Esophagus squamous epithelium (tissue), 5 donors: ENCODE results near the gene FAF2. TPM values are rescaled to one million over a fixed set of nuclear protein-coding genes. Genes with fewer than 3 reads are reported as not detected.

Experiments used
- DNase-seq: peaks from one replicate; lab custom pipeline; 2025; lab: John Stamatoyannopoulos, UW
- H3K27ac ChIP-seq, 4 donors: fragments of 200-600 bp; sonication (generic); one replicate each; pipeline ENCODE4 v1.5.1; 2016 to 2019; ENCODE audit warnings: mild to moderate bottlenecking in 1 of 4
- H3K27me3 ChIP-seq, 4 donors: fragments of 200-600 bp; sonication (generic); 1 replicate in 3 of 4; 2 replicates in 1 of 4; pipeline versions ENCODE4 v1.5.1 to v1.6.0; 2017 to 2021; ENCODE audit warnings: antibody characterized with exemption in 1 of 4
- H3K36me3 ChIP-seq, 3 donors: fragments of 200-600 bp; sonication (generic); one replicate each; pipeline ENCODE4 v1.5.1; 2016 to 2019
- H3K4me1 ChIP-seq, 3 donors: fragments of 200-600 bp; sonication (generic); one replicate each; pipeline ENCODE4 v1.5.1; 2017 to 2019
- H3K4me3 ChIP-seq, 4 donors: fragments of 200-600 bp; sonication (generic); 1 replicate in 3 of 4; 2 replicates in 1 of 4; pipeline ENCODE4 v1.5.1; 2016 to 2019; ENCODE audit warnings: mild to moderate bottlenecking in 2 of 4, moderate library complexity in 1 of 4
- H3K9me3 ChIP-seq, 3 donors: fragments of 200-600 bp; sonication (generic); one replicate each; pipeline ENCODE4 v1.5.1; 2016 to 2019
- CTCF ChIP-seq, 6 experiments: fragments of 450-650 bp in 4 of 6; fragments of 200-600 bp in 2 of 6; sonication (generic) in 2 of 6; IDR thresholded peaks; one replicate each; pipeline ENCODE4 v1.5.1; 2016 to 2019; ENCODE audit warnings: antibody characterized with exemption in 6 of 6, mild to moderate bottlenecking in 4 of 6, moderate library complexity in 4 of 6
- POLR2A ChIP-seq, 4 donors: fragments of 450-650 bp; IDR thresholded peaks; one replicate each; pipeline ENCODE4 v1.6.1; 2017; ENCODE audit warnings: antibody characterized with exemption in 4 of 4, mild to moderate bottlenecking in 4 of 4, moderate library complexity in 3 of 4
- WGBS, 2 donors: methylation state at CpG; one replicate each; pipeline ENCODE4 v1.1.5; 2018; 5-methylcytosine and 5-hydroxymethylcytosine counted together
- intact Hi-C: fragments of 100-400 bp; cut with DNase I; formaldehyde crosslinking; loops from one replicate; pipeline ENCODE4 v1.15.0; 2022
- small RNA-seq, 4 donors: library from RNA; depleted of rRNA; stranded (forward); fragments of <200 nt; gene quantifications; one replicate each; pipeline ENCODE3, GENCODE V24; 2016
- total RNA-seq, 4 donors: library from RNA; depleted of rRNA; stranded (reverse); fragments of >200 nt; gene quantifications; one replicate each; pipeline ENCODE4 v1.1.0, GENCODE V29; 2016
- donor health status: DM: yes; HTN: yes; CAD: no.

The FAF2 gene
- total RNA-seq, 4 donors from 2014 or later, result 18.5 to 27.0 (median 24.7) TPM

GRCh38 chr5:176553260-176554085, 105.3 kb downstream of the FAF2 start:
- intact Hi-C loops, result no loop called here
- TF ChIP-seq POLR2A (IDR thresholded peaks at IDR 0.05) (no peak), CTCF (IDR thresholded peaks at IDR 0.05) (no peak)
- 37 to 43% methylated on average over 11 to 15 of the region's 18 CpGs for WGBS, 2 donors

GRCh38 chr5:176557846-176558245, 109.7 kb downstream of the FAF2 start:
- WGBS, 2 donors, result 95 to 97% methylated on average over 8 to 13 of the region's 13 CpGs
- Histone ChIP-seq H3K36me3 (no peaks in the 10 kb centered on the region), H3K27ac (no peak overlapping the region), H3K27me3 (peaks cover 0 to 48% (median 0%) of the 10 kb centered on the region in 4 donors), H3K4me3 (no peak overlapping the region), H3K9me3 (peaks cover 0 to 3% (median 0%) of the 10 kb centered on the region in 3 donors), H3K4me1 (peaks cover 0 to 18% (median 3%) of the 10 kb centered on the region in 3 donors)
- intact Hi-C loops, result no loop called here
- DNase-seq, result no peak
- TF ChIP-seq POLR2A (IDR thresholded peaks at IDR 0.05), result no peak

More at GRCh38 chr5:176553260-176554085, 105.3 kb downstream of the FAF2 start:
- Histone ChIP-seq H3K36me3 (no peaks in the 10 kb centered on the region), H3K27ac (no peak overlapping the region), H3K9me3 (no peaks in the 10 kb centered on the region), H3K4me1 (peaks cover 0 to 21% (median 3%) of the 10 kb centered on the region in 3 donors), H3K4me3 (no peak overlapping the region), H3K27me3 (peaks cover 0 to 44% (median 0%) of the 10 kb centered on the region in 4 donors)
- no peak for DNase-seq

Small RNAs within 50 kb of the gene (small RNA-seq; reads per million reads assigned to genes)
- gene AC010297.1 (0 reads per million in 4 donors), gene RF00019 (0 reads per million in 4 donors), gene RN7SL684P (0 reads per million in 4 donors)

Other genes with a start within 250 kb of the FAF2 start
- 10 to 100 TPM in 1 of 4 donors, 1 to 10 TPM in 3; 2.2 to 11.4 (median 5.6) TPM for gene SIMC1, start 210.0 kb upstream of the FAF2 start, total RNA-seq
- 10 to 100 TPM; 57.0 to 99.9 (median 73.7) TPM for gene KIAA1191, start 86.6 kb upstream of the FAF2 start, total RNA-seq
- 10 to 100 TPM in 1 of 4 donors, 1 to 10 TPM in 3; 2.4 to 10.1 (median 6.3) TPM for gene ARL10, start 82.9 kb upstream of the FAF2 start, total RNA-seq
- gene NOP16, start 59.8 kb upstream of the FAF2 start, total RNA-seq, result 10 to 100 TPM; 19.9 to 38.0 (median 30.9) TPM
- gene HIGD2A, start 59.6 kb upstream of the FAF2 start, total RNA-seq, result 100 to 1,000 TPM in 2 of 4 donors, 10 to 100 TPM in 2; 77.2 to 122 (median 90.3) TPM
- 100 to 1,000 TPM; 347 to 732 (median 444) TPM for gene CLTB, start 31.8 kb upstream of the FAF2 start, total RNA-seq
- 10 to 100 TPM in 3 of 4 donors, 1 to 10 TPM in 1; 8.8 to 23.1 (median 15.5) TPM for gene RNF44, start 89.0 kb downstream of the FAF2 start, total RNA-seq
- gene CDHR2, start 101.0 kb downstream of the FAF2 start, total RNA-seq, result under 1 TPM in 1 of 4 donors, not detected in 3; under 0.01 TPM
- 1 to 10 TPM in 3 of 4 donors, under 1 TPM in 1; 0.57 to 4.6 (median 2.2) TPM for gene GPRIN1, start 161.8 kb downstream of the FAF2 start, total RNA-seq
- not detected for gene SNCB, start 182.1 kb downstream of the FAF2 start, total RNA-seq
- not detected for gene EIF4E1B, start 182.3 kb downstream of the FAF2 start, total RNA-seq
- gene TSPAN17, start 199.1 kb downstream of the FAF2 start, total RNA-seq, result 10 to 100 TPM; 16.4 to 36.4 (median 30.6) TPM